Measurements from ENCODE around the gene ANTKMT. TPM values are rescaled to one million over a fixed set of nuclear protein-coding genes. Genes with fewer than 3 reads are reported as not detected.
A peak's percentile ranks its signal among the peaks of the same experiment; 100 is the strongest.

ANTKMT gene
- polyA plus RNA-seq, 1 donor from 2014 or later = 73.4 TPM

- H3K79me2 ChIP-seq (replicated peaks; ENCODE audit: insufficient read depth, low read length) = no peaks in the 10 kb centered on the region
- H3K27ac ChIP-seq (ENCODE audit: low read length) = no peak overlapping the region
- H3F3A ChIP-seq (ENCODE audit: insufficient read depth, low read length, poor library complexity, severe bottlenecking) = no peaks in the 10 kb centered on the region
- no peak overlapping the region for H3K9ac ChIP-seq (ENCODE audit: low read length)
- no peak overlapping the region for H3K4me2 ChIP-seq (ENCODE audit: low read length)
- no peak overlapping the region for H2AFZ ChIP-seq (ENCODE audit: low read depth, low read length)
- H3K9me3 ChIP-seq (ENCODE audit: low read length) = no peaks in the 10 kb centered on the region
- H3K27me3 ChIP-seq (ENCODE audit: insufficient read depth, low read depth, low read length) = peaks cover 28% of the 10 kb centered on the region
- no peaks in the 10 kb centered on the region for H3K36me3 ChIP-seq (ENCODE audit: insufficient read depth, low read length)
- H3K4me3 ChIP-seq (ENCODE audit: low read length) = no peak overlapping the region
- TF ChIP-seq RAD21 (conservative IDR thresholded peaks at IDR 0.05) = no peak
- TF ChIP-seq CTCF (IDR thresholded peaks at IDR 0.05; ENCODE audit: poor library complexity, severe bottlenecking) = no peak
- TF ChIP-seq SMC3 (conservative IDR thresholded peaks at IDR 0.05; ENCODE audit: poor library complexity) = no peak
- TF ChIP-seq REST (IDR thresholded peaks at IDR 0.05; ENCODE audit: borderline replicate concordance) = no peak
- TF ChIP-seq EP300 (conservative IDR thresholded peaks at IDR 0.05; ENCODE audit: poor library complexity, severe bottlenecking) = no peak
- TF ChIP-seq MXI1 (conservative IDR thresholded peaks at IDR 0.05; ENCODE audit: poor library complexity, severe bottlenecking) = no peak
- TF ChIP-seq EZH2 (IDR thresholded peaks at IDR 0.05; ENCODE audit: borderline replicate concordance, insufficient read depth, low read length, poor library complexity, severe bottlenecking) = no peak
- no peak for TF ChIP-seq POLR2AphosphoS5 (IDR thresholded peaks at IDR 0.05)
- no peak for TF ChIP-seq TAF1 (IDR thresholded peaks at IDR 0.05; ENCODE audit: low read depth)
- H3K9me2 ChIP-seq (ENCODE audit: insufficient read depth, low read length) = no peaks in the 10 kb centered on the region
- peaks cover 10% of the 10 kb centered on the region for H4K20me1 ChIP-seq (ENCODE audit: insufficient read depth)
Observed at GRCh38 chr16:694863-695354, 26.0 kb upstream of the ANTKMT start.

GRCh38 chr16:695355-696089 lies 25.4 kb upstream of the ANTKMT start:
- Histone ChIP-seq H4K20me1 (ENCODE audit: insufficient read depth) (peaks cover 16% of the 10 kb centered on the region), H3K36me3 (ENCODE audit: insufficient read depth, low read length) (no peaks in the 10 kb centered on the region), H2AFZ (ENCODE audit: low read depth, low read length) (no peak overlapping the region), H3K4me2 (ENCODE audit: low read length) (no peak overlapping the region), H3K9me3 (ENCODE audit: low read length) (no peaks in the 10 kb centered on the region), H3K4me3 (ENCODE audit: low read length) (peak overlapping the region; percentile 33), H3K9ac (ENCODE audit: low read length) (no peak overlapping the region), H3F3A (ENCODE audit: insufficient read depth, low read length, poor library complexity, severe bottlenecking) (no peaks in the 10 kb centered on the region), H3K79me2 (replicated peaks; ENCODE audit: insufficient read depth, low read length) (peaks cover 5% of the 10 kb centered on the region), H3K27ac (ENCODE audit: low read length) (no peak overlapping the region), H3K9me2 (ENCODE audit: insufficient read depth, low read length) (no peaks in the 10 kb centered on the region), H3K27me3 (ENCODE audit: insufficient read depth, low read depth, low read length) (peaks cover 34% of the 10 kb centered on the region)
- no peak for TF ChIP-seq POLR2AphosphoS5 (IDR thresholded peaks at IDR 0.05)
- no peak for TF ChIP-seq TAF1 (IDR thresholded peaks at IDR 0.05; ENCODE audit: low read depth)
